Activated CD4-positive, alpha-beta T cell treated with anti-CD3 and anti-CD28 coated beads, Interleukin-2, amount 10 ng/mL, durations not matched to agents 24 days and 14 days (primary cell): ENCODE results near the gene PNMA1. TPM values are rescaled to one million over a fixed set of nuclear protein-coding genes. Genes with fewer than 3 reads are reported as not detected.

Experiments
- DNase-seq: peaks from one replicate; pipeline ENCODE4 v3.0.0; 2022
- H3K27ac Mint-ChIP-seq: one replicate; pipeline ENCODE4 v1.8.0; 2022; ENCODE audit warnings: mild to moderate bottlenecking, mixed read lengths
- H3K27me3 Mint-ChIP-seq: one replicate; pipeline ENCODE4 v1.8.0; 2022; ENCODE audit warnings: mixed read lengths
- H3K36me3 Mint-ChIP-seq: one replicate; pipeline ENCODE4 v1.8.0; 2022; ENCODE audit warnings: low read depth, mild to moderate bottlenecking, mixed read lengths
- H3K4me1 Mint-ChIP-seq: one replicate; pipeline ENCODE4 v1.8.0; 2021; ENCODE audit warnings: mixed read lengths
- H3K4me3 Mint-ChIP-seq: one replicate; pipeline ENCODE4 v1.8.0; 2022; ENCODE audit warnings: mild to moderate bottlenecking, moderate library complexity, mixed read lengths
- H3K9me3 Mint-ChIP-seq: one replicate; pipeline ENCODE4 v1.8.0; 2021; ENCODE audit warnings: mixed read lengths
- intact Hi-C: fragments of 100-400 bp; cut with micrococcal nuclease; formaldehyde crosslinking; loops from one replicate; pipeline ENCODE4 v1.15.1; 2023
- total RNA-seq: library from RNA; stranded (reverse); gene quantifications from 2 replicates; pipeline ENCODE4 v1.2.3, GENCODE V29; 2022

Gene PNMA1
- total RNA-seq, 1 donor from 2014 or later = 30.4 TPM

DNA sequence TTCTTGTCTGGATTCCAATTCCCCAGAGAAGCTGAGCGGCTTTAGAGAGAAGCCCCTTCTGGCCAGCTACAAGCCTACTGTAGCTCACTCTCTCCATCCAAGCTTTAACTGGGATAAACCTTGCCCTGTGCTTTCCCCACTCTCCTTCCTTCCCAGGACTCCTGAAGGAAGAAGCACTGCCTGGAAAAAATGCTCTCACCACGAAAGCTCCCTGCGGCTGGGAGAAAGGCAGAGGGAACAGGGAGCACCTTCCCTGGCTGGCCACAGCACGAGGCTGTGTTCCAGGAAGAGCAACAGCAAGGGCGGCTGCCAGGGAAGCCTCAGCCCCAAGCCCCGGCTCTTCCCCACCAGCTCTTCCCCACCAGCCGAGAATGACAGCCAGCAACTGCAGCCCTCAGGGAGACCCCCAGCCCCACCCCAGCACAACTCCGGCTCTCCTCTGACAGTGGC, 40.8 kb upstream of the PNMA1 start:
- Mint-ChIP-seq H3K27me3 (peaks cover under 1% of the 10 kb centered on the region), H3K36me3 (peaks cover 21% of the 10 kb centered on the region), H3K4me1 (peaks cover 85% of the 10 kb centered on the region), H3K27ac (peak overlapping the region; percentile 96), H3K4me3 (peak overlapping the region; percentile 87), H3K9me3 (no peaks in the 10 kb centered on the region)
- DNase-seq = peak; percentile 59
- intact Hi-C loops = loop anchor here (1.0 to 2.0 kb wide), 2 partner anchors 12 to 16 kb away; no protein-coding TSS in a partner anchor

DNA sequence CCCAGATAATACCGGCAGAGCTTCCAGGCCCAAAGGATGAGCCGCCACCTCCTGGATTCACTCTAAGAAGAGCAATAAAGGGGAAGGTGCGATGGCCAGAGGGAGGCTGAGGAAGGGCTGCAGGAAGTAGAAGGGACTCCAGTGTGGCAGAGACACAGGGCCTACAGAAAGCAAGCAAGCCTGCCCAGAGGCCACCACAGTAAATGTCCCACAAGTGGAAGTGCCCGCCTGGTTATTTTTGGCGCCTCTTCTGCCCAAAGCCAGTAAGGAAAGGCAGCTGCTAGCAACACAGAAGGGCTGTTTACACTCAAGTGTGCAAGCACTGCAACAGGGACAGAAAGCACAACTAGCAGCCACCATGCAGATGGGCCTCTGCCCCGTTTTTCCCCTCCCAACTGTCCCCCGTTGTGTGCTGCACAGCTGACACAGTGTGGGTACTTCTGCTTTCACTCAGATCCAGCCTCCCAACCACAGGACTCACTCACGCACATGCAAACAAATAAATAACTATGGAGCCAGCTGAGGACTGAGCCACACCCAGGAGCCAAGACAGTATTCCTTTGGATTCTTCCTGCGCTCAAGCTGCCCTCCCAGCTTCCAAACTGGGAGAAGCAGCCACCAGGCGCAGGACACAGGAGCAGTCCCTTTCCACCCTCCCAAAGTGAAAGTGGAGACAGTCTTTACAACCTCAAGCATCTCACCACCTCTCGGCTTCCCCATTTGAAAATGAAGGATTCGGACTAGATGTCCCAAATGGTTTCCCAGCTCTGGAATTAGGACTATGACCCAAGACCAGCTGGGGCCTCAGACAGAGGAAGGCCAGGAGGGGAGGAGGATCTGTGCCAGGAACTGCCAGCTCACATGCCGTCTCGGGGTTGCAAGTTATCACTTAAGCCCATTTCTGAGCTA, 40.0 kb upstream of the PNMA1 start:
- Mint-ChIP-seq H3K4me3 (peak overlapping the region; percentile 87), H3K4me1 (peaks cover 90% of the 10 kb centered on the region), H3K36me3 (peaks cover 20% of the 10 kb centered on the region), H3K27me3 (no peaks in the 10 kb centered on the region), H3K9me3 (no peaks in the 10 kb centered on the region), H3K27ac (peak overlapping the region; percentile 96)
- peak; percentile 85 for DNase-seq
- intact Hi-C loops = loop anchor here (1.0 to 2.0 kb wide), 2 partner anchors 11 to 17 kb away; no protein-coding TSS in a partner anchor

DNA sequence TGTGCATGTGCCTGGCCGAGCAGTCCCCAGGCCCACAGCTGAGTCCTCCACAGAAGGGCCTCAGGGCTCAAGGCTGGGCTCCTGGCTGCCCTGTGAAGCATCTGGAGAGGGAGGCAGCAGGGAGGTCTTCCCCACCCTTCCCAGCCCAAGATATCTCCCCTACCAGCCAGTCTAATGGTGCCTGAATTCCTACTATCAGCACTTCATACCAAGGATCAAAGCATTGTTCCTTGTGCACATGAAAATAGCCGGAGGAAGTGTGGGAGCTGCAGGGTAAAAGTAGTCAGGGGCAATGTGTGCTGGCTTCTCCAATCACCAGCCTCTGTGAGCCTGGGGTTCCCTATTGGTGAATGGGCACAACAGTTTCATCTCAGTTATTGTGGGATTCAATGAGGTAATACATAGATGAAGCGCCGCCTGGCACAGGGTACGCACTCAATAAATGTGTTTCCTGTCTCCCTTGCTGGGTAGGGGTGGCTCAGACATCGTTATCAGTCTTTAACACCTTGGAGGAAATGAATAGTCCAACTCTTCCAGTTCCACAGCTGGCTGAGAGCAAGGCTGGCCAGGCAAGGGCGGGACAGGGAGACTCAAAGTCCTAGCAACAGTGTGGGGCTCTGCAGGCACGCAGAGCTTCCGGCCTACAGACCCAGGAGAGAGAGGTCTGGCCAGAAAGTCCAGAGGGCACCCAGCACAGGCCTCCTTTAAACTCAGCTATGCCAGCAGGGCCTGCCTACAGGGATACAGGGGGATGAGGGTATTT, 39.1 kb upstream of the PNMA1 start:
- Mint-ChIP-seq H3K4me1 (peaks cover 92% of the 10 kb centered on the region), H3K4me3 (peak overlapping the region; percentile 87), H3K27ac (peak overlapping the region; percentile 96), H3K27me3 (no peaks in the 10 kb centered on the region), H3K9me3 (no peaks in the 10 kb centered on the region), H3K36me3 (peaks cover 18% of the 10 kb centered on the region)
- DNase-seq = peak; percentile 70
- intact Hi-C loops = no loop called here

DNA sequence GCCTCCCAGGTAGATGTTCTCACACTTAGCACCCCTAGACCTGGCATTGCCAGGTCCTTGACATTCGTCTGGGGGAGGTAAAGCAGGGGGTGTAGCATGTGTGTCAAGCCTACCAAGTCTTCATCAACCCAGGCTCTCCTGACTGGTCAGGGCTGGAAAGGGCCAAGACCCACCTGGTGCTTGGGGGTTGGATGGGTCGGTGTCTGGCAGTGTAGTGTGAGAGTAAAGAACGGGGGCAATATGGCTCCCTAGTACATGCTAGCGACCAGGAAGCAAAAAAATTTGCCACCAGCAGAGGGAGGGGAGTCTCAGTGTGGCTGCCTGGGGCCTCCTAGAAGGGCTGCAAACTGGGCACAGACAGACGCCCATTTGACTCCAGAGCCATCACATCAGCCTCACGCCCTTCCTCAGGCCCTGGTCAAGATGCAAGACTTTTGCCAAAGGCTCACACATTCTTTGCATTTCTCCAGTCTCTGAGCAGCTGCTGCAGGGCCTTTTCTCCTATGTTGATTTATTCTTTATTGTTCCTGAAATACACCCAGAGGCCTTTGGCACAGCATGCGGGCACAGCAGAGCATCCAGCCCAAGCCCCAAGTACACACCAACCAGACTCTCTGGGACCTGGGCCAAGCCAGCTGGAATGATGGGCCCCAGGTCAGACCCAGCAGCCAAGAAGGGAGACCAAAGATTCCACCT, 38.3 kb upstream of the PNMA1 start:
- DNase-seq = peak; percentile 78
- H3K4me1 Mint-ChIP-seq = peaks cover 92% of the 10 kb centered on the region
- H3K4me3 Mint-ChIP-seq = peak overlapping the region; percentile 87
- H3K36me3 Mint-ChIP-seq = peaks cover 16% of the 10 kb centered on the region
- H3K9me3 Mint-ChIP-seq = no peaks in the 10 kb centered on the region
- H3K27ac Mint-ChIP-seq = peak overlapping the region; percentile 96
- no peaks in the 10 kb centered on the region for H3K27me3 Mint-ChIP-seq
- intact Hi-C loops = no loop called here

DNA sequence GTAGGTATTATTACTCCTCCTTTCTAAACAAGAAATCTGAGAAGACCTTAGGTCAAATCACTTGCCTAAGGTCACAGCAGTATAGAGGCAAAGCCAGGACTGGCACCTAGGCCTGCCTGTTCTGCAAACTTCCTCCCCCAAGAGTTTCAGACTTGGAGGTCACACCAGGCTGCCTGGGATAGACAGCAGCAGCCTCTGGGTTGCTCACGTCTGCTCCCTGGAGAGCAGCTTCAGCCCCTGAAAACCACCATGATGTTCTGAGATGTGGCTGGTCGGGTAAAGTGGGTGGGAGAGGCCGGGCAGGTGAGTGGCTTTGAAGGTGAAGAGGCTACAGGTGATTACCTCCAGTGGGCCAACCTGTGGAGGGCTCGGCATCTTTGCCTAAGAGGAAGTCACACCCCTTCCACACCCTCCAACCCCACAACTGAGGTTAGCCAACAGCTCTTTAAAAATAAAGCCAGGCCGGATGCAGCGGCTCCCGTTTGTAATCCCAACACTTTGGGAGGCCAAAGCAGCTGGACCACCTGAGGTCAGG, 37.0 kb upstream of the PNMA1 start:
- peak overlapping the region; percentile 53 for H3K27ac Mint-ChIP-seq
- H3K4me3 Mint-ChIP-seq = peak overlapping the region; percentile 47
- no peaks in the 10 kb centered on the region for H3K27me3 Mint-ChIP-seq
- DNase-seq = peak; percentile 58
- H3K4me1 Mint-ChIP-seq = peaks cover 92% of the 10 kb centered on the region
- intact Hi-C loops = no loop called here
- H3K36me3 Mint-ChIP-seq = peaks cover 18% of the 10 kb centered on the region
- H3K9me3 Mint-ChIP-seq = no peaks in the 10 kb centered on the region

DNA sequence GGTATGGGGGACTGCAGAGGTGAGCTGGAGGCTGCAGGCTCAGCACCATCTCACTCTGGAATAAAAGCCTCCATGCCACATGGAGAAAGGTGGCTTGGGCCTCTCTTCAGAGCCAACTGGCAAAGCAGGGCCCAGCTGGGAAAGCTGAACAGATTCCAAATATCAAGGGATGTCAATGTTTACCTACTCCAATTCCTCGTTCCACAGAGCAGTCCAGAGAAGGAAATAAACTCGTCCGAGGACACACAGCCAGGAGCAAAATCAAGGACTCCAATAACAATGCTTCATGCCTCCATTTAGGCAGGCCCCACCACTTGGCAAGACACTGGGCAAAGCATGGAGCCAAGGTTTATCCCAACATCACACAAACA, 36.3 kb upstream of the PNMA1 start:
- Mint-ChIP-seq H3K27ac (peak overlapping the region; percentile 53), H3K36me3 (peaks cover 18% of the 10 kb centered on the region), H3K4me1 (peaks cover 92% of the 10 kb centered on the region), H3K9me3 (no peaks in the 10 kb centered on the region), H3K27me3 (no peaks in the 10 kb centered on the region), H3K4me3 (no peak overlapping the region)
- DNase-seq = no peak
- intact Hi-C loops = no loop called here

DNA sequence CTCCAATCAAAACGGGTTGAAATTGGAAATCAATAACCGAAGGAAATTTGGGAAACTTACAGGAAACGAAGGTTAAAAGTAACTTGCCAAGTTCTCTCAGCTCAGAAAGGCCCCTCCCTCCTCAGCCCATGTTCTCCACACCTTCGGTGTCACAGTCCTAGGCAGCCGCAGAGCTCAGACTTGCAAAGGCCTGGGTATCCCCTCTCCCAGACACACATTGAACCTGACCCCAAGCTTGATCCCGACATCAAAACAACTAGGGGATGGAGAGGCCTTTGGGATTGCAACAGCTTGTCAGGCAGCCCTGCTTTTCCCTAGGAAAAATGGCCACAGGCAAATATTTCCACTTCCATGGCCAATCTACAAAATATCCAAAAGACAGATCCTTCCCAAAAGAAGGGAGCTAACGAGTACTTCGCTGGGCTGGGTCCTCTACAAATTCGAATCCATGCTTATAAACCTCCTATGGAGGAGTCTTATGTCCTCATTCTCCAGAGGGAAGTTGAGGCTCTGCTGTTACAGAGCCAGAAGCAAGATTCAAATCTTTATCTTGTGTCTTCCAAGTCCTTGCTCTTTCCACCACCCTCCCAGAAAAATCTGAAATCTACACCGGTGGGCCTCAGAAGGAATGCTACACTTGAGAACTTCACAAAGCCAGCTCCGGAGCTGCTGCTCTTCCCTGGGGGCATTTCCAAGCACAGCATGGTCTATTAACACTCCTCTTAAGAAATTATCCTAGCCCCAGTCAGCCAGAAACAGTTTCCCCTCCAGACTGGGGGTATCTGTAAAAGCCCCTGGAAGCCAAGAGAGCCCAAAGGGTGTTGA, 35.7 kb upstream of the PNMA1 start:
- intact Hi-C loops = no loop called here
- peaks cover 18% of the 10 kb centered on the region for H3K36me3 Mint-ChIP-seq

DNA sequence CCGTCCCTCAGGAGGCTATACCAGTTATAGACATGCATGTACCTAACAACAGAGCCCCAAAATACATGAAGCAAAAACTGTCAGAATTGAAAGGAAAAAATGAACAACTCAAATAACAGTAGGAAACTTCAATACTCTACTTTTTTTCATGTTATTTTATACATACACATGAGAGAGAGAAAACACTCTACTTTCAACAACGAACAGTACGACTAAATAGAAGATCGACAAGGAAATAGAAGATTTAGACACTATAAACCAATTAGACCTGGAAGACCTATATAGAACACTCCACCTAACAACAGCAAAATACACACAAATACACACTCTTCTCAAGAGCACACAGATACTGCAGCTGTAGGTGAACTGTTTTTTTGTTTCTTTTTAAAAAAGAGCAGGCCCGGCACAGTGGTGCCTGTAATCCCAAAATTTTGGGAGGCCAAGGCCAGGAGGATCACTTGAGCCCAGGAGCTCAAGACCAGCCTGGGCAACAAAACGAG, 34.7 kb upstream of the PNMA1 start:
- Mint-ChIP-seq H3K4me1 (peaks cover 92% of the 10 kb centered on the region), H3K27ac (peak overlapping the region; percentile 20), H3K36me3 (peaks cover 17% of the 10 kb centered on the region), H3K4me3 (peak overlapping the region; percentile 20), H3K27me3 (no peaks in the 10 kb centered on the region), H3K9me3 (no peaks in the 10 kb centered on the region)
- intact Hi-C loops = no loop called here
- DNase-seq = no peak

More for the DNA sequence above, 35.7 kb upstream of the PNMA1 start:
- Mint-ChIP-seq H3K9me3 (no peaks in the 10 kb centered on the region), H3K4me3 (no peak overlapping the region), H3K27me3 (no peaks in the 10 kb centered on the region), H3K27ac (peak overlapping the region; percentile 54), H3K4me1 (peaks cover 92% of the 10 kb centered on the region)
- no peak for DNase-seq

DNA sequence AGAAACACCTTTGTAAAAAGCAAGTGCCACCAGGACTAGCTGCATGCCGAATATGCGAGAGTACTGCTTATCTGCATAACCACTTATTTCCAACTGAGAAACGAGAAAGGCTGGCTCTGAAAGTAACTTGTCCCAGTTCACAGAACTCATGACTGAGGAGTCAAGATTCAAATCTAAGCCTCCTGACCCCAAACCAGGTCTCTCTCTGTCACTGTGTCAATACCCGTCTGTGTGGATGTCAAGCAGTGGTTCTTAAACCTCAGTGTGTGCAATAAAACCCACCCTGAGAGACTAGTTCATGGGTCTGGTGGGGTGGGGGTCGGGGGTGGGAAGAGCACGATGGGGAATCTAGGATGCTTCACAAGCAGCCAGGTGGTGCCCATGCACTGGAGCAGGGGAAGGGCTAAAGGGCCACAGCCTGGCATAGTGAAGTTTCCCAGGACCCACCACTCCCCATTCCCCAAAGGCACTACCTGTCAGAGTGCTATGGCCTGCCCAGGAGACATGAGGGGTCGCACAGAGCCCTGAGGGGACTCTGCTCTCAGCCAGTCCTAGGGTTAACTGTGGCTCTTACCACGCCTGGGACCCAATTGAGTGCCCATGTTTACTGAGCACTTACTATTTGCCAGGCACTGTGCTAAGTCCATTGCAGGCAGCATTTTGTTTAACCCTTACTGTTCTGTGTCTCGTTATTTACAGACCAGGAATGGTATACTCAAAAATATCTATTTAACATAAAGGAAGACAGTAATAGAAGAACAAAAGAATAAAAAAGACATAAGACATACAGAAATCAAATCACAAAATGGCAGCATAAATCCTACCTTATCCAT, 33.4 kb upstream of the PNMA1 start:
- H3K27ac Mint-ChIP-seq = peak overlapping the region; percentile 79
- H3K27me3 Mint-ChIP-seq = no peaks in the 10 kb centered on the region
- DNase-seq = no peak
- peak overlapping the region; percentile 55 for H3K4me3 Mint-ChIP-seq
- intact Hi-C loops = no loop called here
- no peaks in the 10 kb centered on the region for H3K9me3 Mint-ChIP-seq
- peaks cover 22% of the 10 kb centered on the region for H3K36me3 Mint-ChIP-seq
- peaks cover 91% of the 10 kb centered on the region for H3K4me1 Mint-ChIP-seq

DNA sequence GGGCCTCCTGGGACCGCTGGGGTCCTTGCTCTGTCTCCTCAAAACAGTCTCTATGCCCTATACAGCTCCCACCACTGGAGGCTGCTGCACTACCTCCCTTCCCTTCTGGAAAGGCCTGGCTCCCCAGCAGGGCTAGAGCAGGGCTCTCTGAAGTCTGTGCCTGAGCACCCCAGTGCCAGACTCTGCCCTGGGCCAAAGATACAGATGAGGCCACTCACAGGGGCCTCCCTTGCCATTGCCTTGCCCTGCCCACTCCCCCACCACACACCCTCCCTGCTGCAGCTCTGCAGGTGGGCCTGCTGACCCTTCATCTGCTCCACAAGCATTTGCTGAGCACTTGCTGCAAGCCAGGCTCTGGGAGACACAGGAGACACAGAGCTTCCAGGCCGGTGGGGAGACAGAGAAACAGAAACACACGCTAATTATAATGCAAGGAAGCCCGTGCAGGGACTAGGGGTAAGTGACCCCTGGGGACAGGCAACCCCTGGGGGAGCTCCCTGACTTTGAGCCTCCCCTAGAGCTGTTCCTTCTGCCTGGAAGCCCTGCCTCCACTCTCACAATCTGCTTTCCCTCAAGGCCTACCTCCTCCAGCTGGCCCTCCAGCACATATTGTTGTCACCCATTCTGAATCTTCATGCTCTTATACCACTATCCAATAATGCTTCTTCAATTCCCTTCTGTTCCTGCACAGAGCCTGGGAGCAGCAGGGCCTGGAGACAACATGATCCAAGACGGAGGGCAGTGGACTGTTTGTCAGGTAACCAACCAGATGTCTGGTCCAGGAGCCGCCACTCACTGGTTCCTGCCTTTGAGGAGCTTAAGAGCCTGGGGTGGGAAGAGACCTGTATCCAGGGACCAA, 32.6 kb upstream of the PNMA1 start:
- intact Hi-C loops = no loop called here

More for the DNA sequence above, 32.6 kb upstream of the PNMA1 start:
- peak overlapping the region; percentile 55 for H3K4me3 Mint-ChIP-seq
- H3K4me1 Mint-ChIP-seq = peaks cover 91% of the 10 kb centered on the region
- H3K36me3 Mint-ChIP-seq = peaks cover 17% of the 10 kb centered on the region
- no peaks in the 10 kb centered on the region for H3K27me3 Mint-ChIP-seq
- H3K27ac Mint-ChIP-seq = peak overlapping the region; percentile 79
- no peaks in the 10 kb centered on the region for H3K9me3 Mint-ChIP-seq
- DNase-seq = no peak
